B cell (primary cell): Measurements from ENCODE around the gene DNAJC25. TPM values are rescaled to one million over a fixed set of nuclear protein-coding genes. Genes with fewer than 3 reads are reported as not detected.
A peak's percentile ranks its signal among the peaks of the same experiment; 100 is the strongest.

Source experiments
- ATAC-seq: fragments of 200-7000 bp; cut with Tn5 transposase; one replicate; pipeline ENCODE4 v1.10.0; 2021; ENCODE audit warnings: low read depth, mild to moderate bottlenecking, moderate number of reproducible peaks, moderate library complexity
- CTCF ChIA-PET: fragments of 350-600 bp; sonication (Branson Sonifier 250); formaldehyde crosslinking; loops from one replicate; lab custom pipeline; 2021; ENCODE audit warnings: antibody characterized with exemption, inconsistent platforms; lab: Charles Lee
- POLR2A ChIA-PET: fragments of 350-600 bp; sonication (Branson Sonifier 250); formaldehyde crosslinking; loops from one replicate; lab custom pipeline; 2021; ENCODE audit warnings: antibody characterized with exemption; lab: Charles Lee
- DNase-seq: peaks from one replicate; pipeline ENCODE4 v3.0.0; 2013
- H2AFZ ChIP-seq: 2 replicates; pipeline ENCODE4 v1.6.1; 2012; ENCODE audit warnings: mild to moderate bottlenecking, low read depth, low read length; ENCODE audit not compliant: insufficient read depth, poor library complexity, severe bottlenecking
- H3K27ac ChIP-seq, 2 donors: 1 replicate in 1 of 2; 2 replicates in 1 of 2; pipeline ENCODE4 v1.5.1; 2012 to 2013; ENCODE audit warnings: low read length in 2 of 2, mild to moderate bottlenecking in 2 of 2, moderate library complexity in 1 of 2
- H3K27me3 ChIP-seq, 4 experiments: fragments of 200-600 bp in 1 of 4; sonication (generic) in 1 of 4; replicated peaks in 1 of 4; 1 replicate in 2 of 4; 2 replicates in 2 of 4; pipeline versions ENCODE4 v1.6.1 to v1.7.0; 2013 to 2016; ENCODE audit warnings: low read length in 3 of 4, mild to moderate bottlenecking in 2 of 4, mixed read lengths in 1 of 4, moderate library complexity in 1 of 4; ENCODE audit not compliant: insufficient read depth in 4 of 4, control insufficient read depth in 3 of 4; ENCODE audit errors: control extremely low read depth in 1 of 4
- H3K36me3 ChIP-seq, 2 experiments: replicated peaks in 1 of 2; 1 replicate in 1 of 2; 2 replicates in 1 of 2; pipeline versions ENCODE4 v1.6.1 to v1.7.1; 2013; ENCODE audit warnings: low read length in 1 of 2; ENCODE audit not compliant: insufficient read depth in 2 of 2, control insufficient read depth in 1 of 2; ENCODE audit errors: control extremely low read depth in 1 of 2, extremely low read depth in 1 of 2
- H3K4me1 ChIP-seq, 2 donors: fragments of 200-600 bp in 1 of 2; sonication (generic) in 1 of 2; 1 replicate in 1 of 2; 2 replicates in 1 of 2; pipeline versions ENCODE4 v1.5.1 to v1.6.1; 2013 to 2017; ENCODE audit warnings: low read length in 2 of 2; ENCODE audit not compliant: control insufficient read depth in 2 of 2, insufficient read depth in 2 of 2
- H3K4me2 ChIP-seq: replicated peaks from 2 replicates; pipeline ENCODE3; 2012; ENCODE audit warnings: mild to moderate bottlenecking, low read depth, low read length; ENCODE audit not compliant: poor library complexity, severe bottlenecking
- H3K4me3 ChIP-seq, 5 experiments: fragments of 200-600 bp in 1 of 5; sonication (generic) in 1 of 5; 1 replicate in 3 of 5; 2 replicates in 2 of 5; pipeline versions ENCODE4 v1.5.1 to v1.7.0; 2011 to 2016; ENCODE audit warnings: low read length in 4 of 5, mild to moderate bottlenecking in 4 of 5, low read depth in 2 of 5, control low read depth in 1 of 5, moderate library complexity in 1 of 5; ENCODE audit not compliant: insufficient read depth in 1 of 5; ENCODE audit errors: control extremely low read depth in 1 of 5, extremely low read depth in 1 of 5
- H3K79me2 ChIP-seq: fragments of 200-600 bp; sonication (generic); one replicate; pipeline ENCODE4 v1.6.0; 2016; ENCODE audit warnings: low read length; ENCODE audit not compliant: control insufficient read depth, insufficient read depth
- H3K9ac ChIP-seq: fragments of 200-600 bp; sonication (generic); 2 replicates; pipeline ENCODE4 v1.6.1; 2017; ENCODE audit warnings: mild to moderate bottlenecking, low read length, moderate library complexity
- H3K9me3 ChIP-seq, 3 donors: one replicate each; pipeline versions ENCODE4 v1.6.1 to v1.7.1; 2013; ENCODE audit warnings: low read length in 2 of 3; ENCODE audit not compliant: control insufficient read depth in 2 of 3, insufficient read depth in 1 of 3; ENCODE audit errors: control extremely low read depth in 1 of 3
- H4K20me1 ChIP-seq: 2 replicates; pipeline ENCODE4 v1.6.0; 2012; ENCODE audit warnings: mild to moderate bottlenecking, low read length; ENCODE audit not compliant: insufficient read depth, control insufficient read depth, poor library complexity, severe bottlenecking
- H3K27ac Mint-ChIP-seq: one replicate; pipeline ENCODE4 v1.8.0; 2021; ENCODE audit warnings: mixed read lengths
- H3K27me3 Mint-ChIP-seq: one replicate; pipeline ENCODE4 v1.8.0; 2021; ENCODE audit warnings: mixed read lengths
- H3K4me1 Mint-ChIP-seq: one replicate; pipeline ENCODE4 v1.8.0; 2021; ENCODE audit warnings: mixed read lengths
- H3K4me3 Mint-ChIP-seq: one replicate; pipeline ENCODE4 v1.8.0; 2021; ENCODE audit warnings: mixed read lengths
- H3K9me3 Mint-ChIP-seq: one replicate; pipeline ENCODE4 v1.8.0; 2022; ENCODE audit warnings: mixed read lengths; ENCODE audit not compliant: insufficient read depth
- EZH2 ChIP-seq: IDR thresholded peaks from 2 replicates; pipeline ENCODE4 v1.6.1; 2012; ENCODE audit warnings: borderline replicate concordance, low read depth, mild to moderate bottlenecking, moderate library complexity, low read length; ENCODE audit not compliant: insufficient read depth, poor library complexity, severe bottlenecking
- WGBS: methylation state at CpG from one replicate; pipeline ENCODE4 v1.1.5; 2013; ENCODE audit warnings: missing lambda C conversion rate; ENCODE audit not compliant: insufficient coverage; 5-methylcytosine and 5-hydroxymethylcytosine counted together
- intact Hi-C: fragments of 100-400 bp; cut with micrococcal nuclease; formaldehyde crosslinking; loops from one replicate; pipeline ENCODE4 v1.10.0; 2022
- polyA plus RNA-seq: library from polyadenylated mRNA; depleted of rRNA; stranded (reverse); fragments of >200 nt; gene quantifications from 2 replicates; pipeline ENCODE4 v1.2.3, GENCODE V29; 2012
- total RNA-seq, 2 donors: library from RNA; stranded (reverse); fragments of 120-200 nt in 1 of 2; gene quantifications; 1 replicate in 1 of 2; 2 replicates in 1 of 2; pipeline versions ENCODE4 v1.2.3 to v1.2.4, GENCODE V29; 2013 to 2022
- TF ChIP-seq, protein P1 (sequence below): fragments of 200-600 bp; IDR thresholded peaks from one replicate; pipeline ENCODE4 v1.8.0; 2022; ENCODE audit warnings: antibody characterized with exemption, mild to moderate bottlenecking

Gene DNAJC25
- total and polyA plus RNA-seq, 2 donors (not counting 1 experiment from before 2014, with no cell fraction given) = 3.1 to 4.1 TPM

GRCh38 chr9:111599955-111600343, 31.2 kb upstream of the DNAJC25 start:
- Mint-ChIP-seq H3K9me3 (no peaks in the 10 kb centered on the region), H3K27me3 (peaks cover 43% of the 10 kb centered on the region), H3K27ac (no peak overlapping the region), H3K4me1 (peaks cover 25% of the 10 kb centered on the region), H3K4me3 (peak overlapping the region; percentile 85)
- Histone ChIP-seq H2AFZ (peak overlapping the region; percentile 76), H3K4me3 (peak overlapping the region in 3 of 5 experiments; percentile 56 to 76 (median 59)), H3K9ac (peak overlapping the region; percentile 70), H3K4me1 (peaks cover 22 to 23% of the 10 kb centered on the region in 2 donors), H3K36me3 (no peaks in the 10 kb centered on the region), H3K79me2 (no peaks in the 10 kb centered on the region), H4K20me1 (no peaks in the 10 kb centered on the region), H3K9me3 (peaks cover 0 to 13% (median 0%) of the 10 kb centered on the region in 3 donors), H3K27me3 (peaks cover 0 to 39% (median 20%) of the 10 kb centered on the region in 4 experiments), H3K27ac (no peak overlapping the region), H3K4me2 (peak overlapping the region; percentile 98)
- ChIA-PET POLR2A (no interaction called here), CTCF (no interaction called here)
- TF ChIP-seq, protein P1, sequence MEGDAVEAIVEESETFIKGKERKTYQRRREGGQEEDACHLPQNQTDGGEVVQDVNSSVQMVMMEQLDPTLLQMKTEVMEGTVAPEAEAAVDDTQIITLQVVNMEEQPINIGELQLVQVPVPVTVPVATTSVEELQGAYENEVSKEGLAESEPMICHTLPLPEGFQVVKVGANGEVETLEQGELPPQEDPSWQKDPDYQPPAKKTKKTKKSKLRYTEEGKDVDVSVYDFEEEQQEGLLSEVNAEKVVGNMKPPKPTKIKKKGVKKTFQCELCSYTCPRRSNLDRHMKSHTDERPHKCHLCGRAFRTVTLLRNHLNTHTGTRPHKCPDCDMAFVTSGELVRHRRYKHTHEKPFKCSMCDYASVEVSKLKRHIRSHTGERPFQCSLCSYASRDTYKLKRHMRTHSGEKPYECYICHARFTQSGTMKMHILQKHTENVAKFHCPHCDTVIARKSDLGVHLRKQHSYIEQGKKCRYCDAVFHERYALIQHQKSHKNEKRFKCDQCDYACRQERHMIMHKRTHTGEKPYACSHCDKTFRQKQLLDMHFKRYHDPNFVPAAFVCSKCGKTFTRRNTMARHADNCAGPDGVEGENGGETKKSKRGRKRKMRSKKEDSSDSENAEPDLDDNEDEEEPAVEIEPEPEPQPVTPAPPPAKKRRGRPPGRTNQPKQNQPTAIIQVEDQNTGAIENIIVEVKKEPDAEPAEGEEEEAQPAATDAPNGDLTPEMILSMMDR = no peak
- intact Hi-C loops = loop anchor here (1.0 to 10.0 kb wide), 2 partner anchors 31 to 55 kb away; partner anchors contain the start of gene DNAJC25
- ATAC-seq (no peak), DNase-seq (no peak)
- WGBS = 63% methylated on average over 17 of the region's 17 CpGs

GRCh38 chr9:111601237-111602018, 29.7 kb upstream of the DNAJC25 start:
- Histone ChIP-seq H3K27me3 (peaks cover 0 to 36% (median 19%) of the 10 kb centered on the region in 4 experiments), H3K4me2 (no peak overlapping the region), H3K4me1 (peaks cover 22 to 23% of the 10 kb centered on the region in 2 donors), H3K4me3 (no peak overlapping the region), H3K79me2 (no peaks in the 10 kb centered on the region), H3K9ac (no peak overlapping the region), H2AFZ (no peak overlapping the region), H4K20me1 (no peaks in the 10 kb centered on the region), H3K36me3 (no peaks in the 10 kb centered on the region), H3K27ac (no peak overlapping the region), H3K9me3 (peaks cover 0 to 13% (median 0%) of the 10 kb centered on the region in 3 donors)
- peaks cover 46% of the 10 kb centered on the region for H3K27me3 Mint-ChIP-seq
- intact Hi-C loops = no loop called here
- no peaks in the 10 kb centered on the region for H3K9me3 Mint-ChIP-seq
- H3K4me3 Mint-ChIP-seq = peak overlapping the region; percentile 21
- 100% methylated on average over 1 of the region's 10 CpGs for WGBS
- no peak overlapping the region for H3K27ac Mint-ChIP-seq
- TF ChIP-seq, protein P1 = no peak
- TF ChIP-seq EZH2 = no peak
- ChIA-PET POLR2A (no interaction called here), CTCF (no interaction called here)
- H3K4me1 Mint-ChIP-seq = peaks cover 25% of the 10 kb centered on the region
- ATAC-seq (no peak), DNase-seq (no peak)
